HG02642 (cell line): ENCODE measurements around the gene PSMD5.
A peak's percentile ranks its signal among the peaks of the same experiment; 100 is the strongest.
"Not testable (repeated sequence)": the region's sequence is repeated elsewhere in the genome, so short reads cannot be mapped to it uniquely, and the experiment has no call there.

Experiments used
- ATAC-seq: cut with Tn5 transposase; IDR thresholded peaks from one replicate; pipeline ENCODE4 v1.9.1; 2021; ENCODE audit warnings: mild to moderate bottlenecking; ENCODE audit not compliant: unreplicated experiment, poor library complexity

PSMD5 gene

DNA sequence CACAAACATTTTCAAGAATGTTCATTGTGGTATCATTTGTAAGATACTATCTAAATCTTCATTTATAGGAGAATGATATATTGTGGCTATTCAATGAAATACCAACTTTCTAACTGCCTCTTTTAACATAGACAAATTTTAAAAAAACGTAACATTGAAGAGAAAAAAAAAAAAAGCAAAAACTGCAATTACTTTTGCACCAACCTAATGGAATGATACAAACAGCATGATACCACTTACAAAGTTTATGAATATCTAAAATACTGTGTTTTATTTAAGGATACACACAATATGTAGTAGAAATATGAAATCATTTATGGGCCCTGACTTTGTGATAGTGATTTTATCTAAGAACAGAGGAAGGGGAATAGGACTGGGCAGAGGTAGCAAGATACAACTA lies 24.1 kb downstream of the PSMD5 start:
- ATAC-seq = no peak

DNA sequence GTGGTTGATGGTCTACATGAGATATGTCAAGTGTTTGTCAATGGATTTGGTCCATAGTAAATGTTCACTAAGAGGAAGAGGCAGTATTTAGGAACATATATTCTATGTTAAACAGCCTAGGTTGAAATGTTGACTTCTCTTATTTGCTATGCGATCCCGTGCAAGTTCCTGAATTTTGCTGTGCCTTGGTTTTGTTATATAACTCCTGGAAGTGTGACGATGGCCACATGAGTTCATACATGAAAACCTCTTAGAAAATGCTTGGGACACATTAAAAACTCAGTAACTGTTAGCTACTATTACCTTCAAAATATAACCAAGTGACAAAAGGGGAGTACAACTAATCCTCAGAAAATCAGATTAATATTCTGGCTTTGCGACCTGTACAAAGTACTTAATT lies 27.6 kb downstream of the PSMD5 start:
- no peak for ATAC-seq

DNA sequence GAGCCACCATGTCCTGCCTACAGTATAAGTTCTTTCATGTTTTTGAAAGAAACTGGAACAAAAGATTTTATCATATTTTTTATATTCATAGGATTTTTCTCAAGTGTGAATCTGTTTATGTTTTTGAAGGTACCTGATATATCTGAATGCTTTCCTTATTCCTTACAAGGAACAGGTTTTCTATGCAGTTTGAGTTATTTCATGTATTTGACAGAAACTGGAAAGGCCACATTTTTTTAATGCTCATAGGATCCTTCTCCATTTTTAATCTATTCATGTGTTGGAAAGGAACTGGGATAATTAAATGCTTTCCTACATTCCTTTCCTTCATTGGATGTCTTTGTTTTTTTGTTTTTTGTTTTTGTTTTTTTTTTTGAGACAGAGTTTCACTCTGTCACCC lies 33.8 kb downstream of the PSMD5 start:
- no peak for ATAC-seq

DNA sequence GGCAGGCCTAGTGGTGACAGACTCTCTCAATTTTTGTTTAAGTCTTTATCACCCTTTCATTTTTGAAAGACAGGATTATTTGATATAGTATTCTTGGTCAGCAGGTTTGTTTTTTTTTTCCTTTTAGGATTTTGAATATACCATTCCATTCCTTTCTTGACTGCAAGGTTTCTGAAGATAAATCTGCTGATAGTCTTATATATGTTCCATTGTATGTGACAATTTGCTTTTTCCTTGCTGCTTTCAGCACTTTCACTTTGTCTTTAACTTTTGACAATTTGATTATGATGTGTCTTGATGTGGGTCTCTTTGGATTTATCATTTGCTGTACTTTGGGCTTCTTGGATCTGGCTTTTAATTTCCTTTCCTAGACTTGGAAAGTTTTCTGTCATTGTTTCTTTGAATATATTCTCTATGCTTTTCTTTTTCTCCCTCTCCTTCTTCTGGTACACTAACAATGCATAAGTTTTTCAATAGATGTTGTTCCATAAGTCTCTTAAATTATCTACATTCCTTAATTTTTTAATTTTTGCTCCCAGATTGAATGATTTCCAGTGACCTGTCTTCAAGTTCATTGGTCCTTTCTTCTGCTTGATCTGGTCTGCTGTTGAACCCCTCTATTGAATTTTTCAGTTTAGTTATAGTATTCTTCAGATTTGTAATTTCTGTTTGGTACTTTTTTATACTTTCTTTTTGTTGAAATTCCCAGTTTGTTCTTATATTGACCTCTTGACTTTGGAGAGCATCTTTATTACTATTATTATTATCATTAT lies 34.9 kb downstream of the PSMD5 start:
- no peak for ATAC-seq

DNA sequence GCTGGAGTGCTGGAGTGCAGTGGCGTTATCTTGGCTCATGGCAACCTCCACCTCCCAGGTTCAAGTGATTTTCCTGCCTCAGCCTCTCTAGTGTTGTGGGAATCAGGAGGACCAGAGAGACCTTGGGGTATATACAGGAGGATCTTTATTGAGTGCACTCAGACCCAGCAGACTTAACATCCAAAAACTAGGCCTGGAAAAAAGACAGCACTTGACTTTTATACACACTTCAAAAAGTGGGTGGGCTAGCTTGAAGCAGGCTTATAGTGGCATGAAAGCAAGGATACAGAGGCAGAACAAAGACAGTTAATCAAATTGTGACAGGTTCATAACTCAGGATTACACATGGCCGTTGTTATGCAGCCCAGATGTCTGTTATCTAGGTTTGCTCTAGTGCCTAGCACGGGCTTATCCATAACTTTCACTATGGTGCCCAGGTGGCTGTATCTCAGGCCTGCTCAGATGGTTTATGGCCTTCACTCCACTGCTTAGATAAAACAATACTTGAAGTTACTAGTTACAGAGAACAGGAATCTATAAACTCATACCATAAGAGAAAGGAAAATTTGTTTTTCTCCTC lies 37.8 kb downstream of the PSMD5 start:
- ATAC-seq = not testable (repeated sequence)

DNA sequence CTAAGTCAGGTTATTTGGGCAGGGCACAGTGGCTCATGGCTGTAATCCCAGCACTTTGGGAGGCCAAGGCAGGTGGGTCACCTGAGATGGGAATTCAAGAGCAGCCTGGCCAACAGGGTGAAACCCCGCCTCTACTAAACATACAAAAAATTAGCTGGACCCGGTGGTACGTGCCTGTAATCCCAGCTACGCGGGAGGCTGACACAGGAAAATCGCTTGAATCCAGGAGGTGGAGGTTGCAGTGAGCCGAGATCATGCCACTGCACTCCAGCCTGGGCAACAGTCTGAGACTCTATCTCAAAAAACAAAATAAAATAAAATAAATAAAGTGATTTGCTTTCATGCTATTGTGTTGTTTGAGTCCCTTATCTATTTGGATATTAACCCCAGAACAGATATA lies 41.3 kb downstream of the PSMD5 start:
- no peak for ATAC-seq

DNA sequence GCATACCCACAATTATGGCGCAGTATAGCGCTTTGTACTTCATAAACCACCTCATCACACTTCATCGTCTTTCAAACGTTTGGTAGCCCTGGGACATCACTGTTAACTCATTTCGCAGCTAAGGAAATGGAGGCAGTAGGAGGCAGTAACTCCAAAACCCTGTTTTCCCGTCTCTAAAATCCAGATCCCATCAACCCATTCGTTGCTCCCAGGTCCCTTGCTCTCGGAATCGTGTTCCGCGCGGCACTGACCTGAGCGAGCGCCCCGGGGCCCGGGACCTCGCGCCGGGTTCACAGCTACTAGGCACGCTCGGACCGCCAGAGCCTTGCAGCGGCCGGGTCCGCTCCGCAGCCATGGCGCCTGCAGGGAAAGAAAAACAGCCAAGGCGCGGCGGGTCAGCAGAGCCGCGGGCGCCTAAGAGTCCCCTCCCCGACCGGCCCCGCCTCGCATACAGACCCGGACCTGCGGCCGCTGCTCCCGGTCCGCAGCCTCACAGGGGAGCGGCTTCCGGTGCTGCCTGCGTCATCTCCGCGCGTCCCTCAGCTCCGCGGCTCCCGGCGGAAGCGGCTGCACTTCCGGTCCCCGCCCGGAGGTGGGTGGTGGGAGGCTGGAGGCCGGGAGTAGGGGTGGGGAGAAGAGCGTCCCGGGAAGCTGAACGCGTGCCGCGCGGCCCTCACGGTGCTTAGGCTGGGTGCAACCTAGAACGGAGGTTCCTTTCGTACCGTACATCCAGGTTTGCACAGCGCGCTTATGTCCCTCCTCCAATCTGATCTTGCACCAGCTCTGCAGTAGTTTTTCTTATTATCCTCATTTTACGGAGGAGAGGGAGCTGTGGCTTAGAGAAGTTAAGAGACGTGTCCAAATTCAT lies 49.6 kb downstream of the PSMD5 start, which contains the start of gene FBXW2:
FBXW2 (minus strand) TSS at position 519 of the 868 bp plus-strand sequence. CDS start 5,158 bp downstream, outside the sequence.
- ATAC-seq = peak; percentile 95

DNA sequence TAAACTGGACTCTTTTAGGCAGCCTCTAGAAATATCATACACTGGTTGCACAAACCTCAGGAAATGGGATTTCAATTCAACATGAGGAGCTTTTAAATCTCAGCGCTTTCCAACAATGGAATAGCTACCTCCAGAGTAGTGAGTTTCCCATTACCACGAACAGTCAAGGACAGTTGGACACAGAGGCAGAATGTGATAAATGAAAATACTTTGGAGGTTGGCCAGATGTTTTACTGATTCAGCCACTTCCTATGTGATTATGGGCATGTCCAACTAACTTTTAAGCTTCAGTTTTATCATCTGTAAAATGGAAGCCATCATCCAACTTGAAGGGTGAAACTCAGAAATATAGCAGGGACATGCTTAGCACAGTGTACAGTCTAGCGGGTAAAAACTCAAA lies 51.6 kb downstream of the PSMD5 start:
- ATAC-seq = no peak

DNA sequence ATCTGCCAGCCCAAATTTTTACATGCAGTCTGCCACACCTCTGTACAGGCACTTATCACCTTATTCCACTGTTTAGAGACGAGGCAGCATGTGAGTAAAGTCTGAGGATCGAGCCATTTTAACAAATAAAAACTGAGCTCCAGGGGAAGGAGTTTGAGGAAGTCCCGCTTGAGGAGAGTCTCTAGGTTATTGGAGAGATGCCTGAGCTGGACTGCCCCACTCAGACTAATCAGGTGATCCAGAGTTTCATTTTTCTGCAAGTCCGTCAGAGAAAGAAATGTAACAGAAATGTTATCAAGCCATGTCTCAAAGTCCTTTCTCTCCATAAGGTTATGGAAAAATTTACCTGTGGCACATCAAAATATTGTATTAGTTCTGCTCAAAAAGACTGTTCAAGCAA lies 54.8 kb downstream of the PSMD5 start:
- ATAC-seq = no peak

DNA sequence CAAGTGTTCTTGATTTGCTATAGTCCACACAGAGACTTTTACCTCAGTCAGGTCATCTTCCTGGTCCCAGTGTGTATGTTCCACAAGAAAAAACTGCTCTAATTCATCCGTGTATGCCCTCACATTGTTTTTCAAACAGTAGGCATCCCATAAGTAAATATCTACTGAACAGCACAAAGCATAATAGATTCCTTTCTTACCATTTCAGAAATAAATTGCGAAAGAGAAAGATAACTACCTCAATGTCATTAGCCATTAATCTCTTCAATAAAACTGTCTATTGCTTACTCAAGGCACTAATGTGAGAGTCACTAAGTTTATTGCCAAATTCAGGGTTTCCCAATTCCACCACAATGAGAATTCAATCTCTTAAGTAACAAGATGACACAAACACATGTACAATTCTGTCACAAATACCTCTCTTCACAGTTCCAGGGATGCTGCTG lies 59.1 kb downstream of the PSMD5 start:
- ATAC-seq = no peak

DNA sequence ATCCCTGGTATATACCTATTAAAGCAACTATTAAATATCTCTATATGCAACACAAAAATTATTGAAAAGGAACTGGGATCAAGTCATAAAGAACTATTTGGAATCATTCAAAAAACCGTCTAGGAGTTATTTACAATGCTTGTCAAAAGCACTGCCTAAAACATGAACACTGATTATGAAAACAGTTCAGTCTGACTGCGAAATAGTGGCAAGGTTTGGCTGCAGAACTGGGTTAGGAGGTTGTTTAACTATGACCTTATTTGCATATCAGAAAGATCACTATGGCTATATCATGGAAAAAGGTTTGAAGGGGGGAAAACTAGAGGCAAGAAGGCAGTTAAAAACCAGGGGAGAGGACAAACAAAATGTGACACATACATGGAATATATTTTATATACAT lies 61.5 kb downstream of the PSMD5 start:
- ATAC-seq = no peak

DNA sequence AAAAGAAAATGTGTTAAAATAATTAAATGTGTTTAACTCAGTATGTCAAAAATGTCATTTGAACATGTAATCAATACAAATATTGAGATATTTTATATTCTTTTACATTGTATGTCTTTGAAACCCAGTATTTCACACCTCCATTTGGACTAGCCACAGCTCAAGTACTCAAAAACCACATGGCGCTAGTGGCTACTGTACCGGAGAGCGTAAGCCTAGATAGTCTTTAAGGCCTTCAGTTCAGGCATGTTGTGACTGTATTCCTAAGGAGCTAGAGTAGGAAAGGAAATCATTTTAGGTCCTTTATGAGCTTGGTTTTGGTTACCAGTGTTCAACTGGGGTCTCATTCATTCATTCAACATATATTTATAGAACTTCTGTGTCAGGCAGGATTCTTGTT lies 62.4 kb downstream of the PSMD5 start:
- ATAC-seq = no peak

DNA sequence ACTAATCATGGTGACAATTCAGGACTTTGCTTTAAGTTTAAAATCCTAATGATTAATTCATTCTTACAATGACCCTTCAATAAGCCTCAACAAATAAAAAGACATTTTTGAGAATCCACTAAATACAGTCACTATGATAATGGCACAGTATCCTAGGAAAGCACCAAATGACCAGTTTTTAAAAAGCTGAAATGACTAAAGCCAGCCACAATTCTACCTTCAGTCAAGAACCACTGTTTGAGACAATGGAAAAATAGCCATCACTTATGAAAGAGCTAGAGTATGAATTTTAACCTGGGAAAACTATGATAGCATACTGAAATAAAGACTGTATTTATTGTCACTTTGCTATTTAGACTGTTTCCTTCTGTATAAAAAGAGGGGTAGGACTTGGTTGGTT lies 63.5 kb downstream of the PSMD5 start:
- no peak for ATAC-seq

DNA sequence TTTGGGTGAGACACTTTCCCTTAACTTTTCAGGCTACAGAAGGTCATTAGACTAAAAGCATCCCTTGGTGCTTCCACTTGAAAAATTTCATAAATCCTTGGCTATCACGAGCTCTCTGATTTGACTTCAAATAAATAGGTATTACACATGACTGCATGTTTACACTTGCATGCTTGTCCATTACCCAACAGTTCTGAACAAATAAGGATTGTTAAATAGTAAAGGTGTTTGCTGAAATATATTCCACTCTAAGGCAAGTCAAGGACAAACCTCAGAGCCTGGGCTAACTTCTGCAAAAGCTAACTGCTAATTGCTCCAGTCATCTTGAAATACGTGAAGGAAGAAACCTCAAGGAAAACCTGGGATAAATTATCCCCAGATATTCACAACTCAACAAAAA lies 64.0 kb downstream of the PSMD5 start:
- no peak for ATAC-seq

DNA sequence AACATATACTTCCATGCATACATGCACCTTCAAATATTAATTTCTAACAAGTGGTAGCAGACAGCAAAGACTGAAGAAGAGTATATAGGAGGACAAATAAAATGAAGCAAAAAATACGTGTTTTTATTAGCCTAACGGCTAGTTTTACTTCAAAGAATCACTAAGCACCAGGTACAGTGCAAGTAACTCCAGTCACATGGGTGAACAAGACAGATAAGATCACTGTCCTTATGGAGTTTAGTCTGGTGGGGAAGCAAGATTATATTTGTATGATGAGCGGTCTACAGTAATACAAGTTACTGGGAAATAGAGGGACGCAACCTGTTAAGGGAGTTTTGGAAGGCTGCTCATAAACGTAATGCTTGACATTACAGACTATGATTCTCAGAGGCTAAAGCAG lies 65.5 kb downstream of the PSMD5 start:
- no peak for ATAC-seq

DNA sequence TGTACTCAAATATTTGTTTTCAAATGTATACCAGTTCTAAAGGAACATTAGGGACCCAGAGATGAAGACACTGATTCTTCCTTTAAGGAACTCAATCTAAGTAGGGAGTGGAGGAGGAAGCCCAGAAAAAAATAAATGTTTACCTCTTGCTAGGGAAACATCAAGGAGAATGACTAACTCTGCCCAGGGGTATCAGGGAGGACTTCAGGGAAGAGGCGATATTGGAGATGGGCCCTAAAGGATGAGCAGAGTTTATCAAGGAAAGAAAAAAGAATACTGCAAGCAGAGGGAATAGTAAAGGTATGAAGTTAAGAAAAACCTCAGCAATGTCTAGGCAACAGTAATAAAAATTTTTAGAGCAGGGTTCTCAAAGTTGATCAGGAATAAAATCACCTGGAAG lies 65.9 kb downstream of the PSMD5 start:
- no peak for ATAC-seq

DNA sequence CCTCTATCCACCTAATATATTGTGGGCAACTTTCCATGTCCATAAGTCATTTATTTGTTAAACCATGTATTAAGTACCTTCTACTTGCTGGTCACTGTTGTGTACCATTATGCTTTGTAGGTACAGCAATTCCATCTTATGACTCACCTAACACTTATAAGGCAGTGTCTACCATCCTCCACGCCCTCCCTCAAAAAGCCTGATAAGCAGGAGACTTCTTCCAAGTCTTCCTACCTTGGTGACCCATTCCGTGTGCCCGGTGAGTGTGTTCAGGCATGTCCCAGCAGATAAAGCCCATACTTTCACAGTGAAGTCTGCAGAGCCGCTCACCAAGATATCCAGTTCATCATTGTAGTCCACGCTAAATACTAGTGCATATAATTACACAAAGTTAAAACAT lies 66.9 kb downstream of the PSMD5 start:
- ATAC-seq = no peak

DNA sequence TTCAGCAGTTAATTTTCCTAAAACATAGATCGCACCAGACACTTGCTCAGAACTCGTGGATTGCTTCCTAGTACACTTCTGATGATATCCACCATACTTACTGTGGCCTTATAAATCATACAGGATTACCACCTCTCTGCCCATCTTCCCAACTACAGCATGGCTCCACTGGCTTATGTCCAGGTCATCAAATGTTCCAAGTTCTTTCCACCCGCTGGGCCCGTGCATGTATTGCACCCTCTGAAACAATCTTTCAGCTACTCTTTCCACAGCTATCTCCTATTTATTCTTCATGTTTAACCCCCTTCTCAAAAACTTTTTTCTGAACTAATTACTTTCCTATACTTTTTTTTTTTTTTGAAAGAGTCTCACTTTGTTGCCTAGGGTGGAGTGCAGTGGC lies 68.0 kb downstream of the PSMD5 start:
- ATAC-seq = no peak

DNA sequence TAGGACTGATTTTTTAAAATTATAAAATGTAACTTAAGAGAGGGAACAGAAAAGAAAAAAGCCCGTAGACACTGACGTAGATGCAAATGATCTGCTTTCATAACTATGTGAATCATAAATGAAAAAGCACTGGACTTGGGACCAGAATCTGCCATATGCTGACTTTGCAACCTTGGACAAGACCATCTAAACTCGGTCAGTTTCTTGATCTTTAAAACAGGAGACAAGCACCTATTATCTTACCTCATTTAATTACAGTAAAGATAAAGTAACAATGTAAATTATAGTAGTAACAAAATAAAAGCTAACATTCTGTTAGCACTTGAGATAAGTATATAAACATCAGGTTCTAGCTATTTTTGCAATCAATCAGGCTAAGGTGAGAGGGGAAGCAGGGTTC lies 69.5 kb downstream of the PSMD5 start:
- no peak for ATAC-seq

DNA sequence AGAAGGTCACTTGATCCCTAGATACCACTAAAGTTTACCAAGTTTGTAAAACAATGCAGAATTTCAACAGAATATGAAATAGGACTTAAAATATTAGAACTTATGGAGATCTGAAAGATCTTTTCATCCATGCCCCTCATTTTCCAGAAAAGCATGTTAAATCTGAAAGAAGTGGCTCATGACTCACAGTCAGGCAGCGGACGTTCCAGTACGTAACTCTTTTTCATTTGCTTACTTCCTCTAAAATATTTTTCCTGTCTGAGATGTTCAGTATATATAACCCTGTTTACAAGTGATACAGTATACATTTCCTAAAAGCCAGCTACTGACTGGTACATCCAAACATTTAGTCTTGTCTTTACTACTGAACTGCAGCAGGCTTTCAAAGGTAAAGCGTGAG lies 71.8 kb downstream of the PSMD5 start:
- ATAC-seq = no peak

DNA sequence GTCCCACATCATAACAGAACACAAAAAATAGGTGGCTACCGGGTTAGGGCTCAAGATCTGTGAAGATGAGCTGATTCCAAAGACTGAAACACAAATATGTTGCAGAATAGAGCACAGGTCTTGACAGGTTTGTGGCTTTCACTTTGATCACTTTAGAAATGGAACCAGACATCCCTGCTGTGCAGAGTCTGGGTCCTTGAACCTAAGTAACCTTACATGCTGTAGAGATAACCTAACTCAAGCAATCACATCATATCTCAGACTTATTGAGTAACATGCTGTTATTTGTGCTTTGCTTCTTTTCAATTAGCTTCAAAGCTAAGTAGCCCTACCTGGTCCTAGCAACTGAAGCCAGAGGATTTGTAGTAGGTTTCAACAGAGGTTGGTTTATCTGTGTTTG lies 73.8 kb downstream of the PSMD5 start:
- no peak for ATAC-seq
